ENCODE data around the gene SEPSECS. TPM values are rescaled to one million over a fixed set of nuclear protein-coding genes. Genes with fewer than 3 reads are reported as not detected.
A peak's percentile ranks its signal among the peaks of the same experiment; 100 is the strongest.

The SEPSECS gene
- total and polyA plus RNA-seq, 4 donors, result 2.8 to 23.2 (median 7.3) TPM

GRCh38 chr4:25182937-25183336, 22.7 kb upstream of the SEPSECS start:
- H3K9ac ChIP-seq (ENCODE audit: insufficient read depth in 1 of 2, low read length in 2 of 2), result no peak overlapping the region
- TF ChIP-seq, protein P1, sequence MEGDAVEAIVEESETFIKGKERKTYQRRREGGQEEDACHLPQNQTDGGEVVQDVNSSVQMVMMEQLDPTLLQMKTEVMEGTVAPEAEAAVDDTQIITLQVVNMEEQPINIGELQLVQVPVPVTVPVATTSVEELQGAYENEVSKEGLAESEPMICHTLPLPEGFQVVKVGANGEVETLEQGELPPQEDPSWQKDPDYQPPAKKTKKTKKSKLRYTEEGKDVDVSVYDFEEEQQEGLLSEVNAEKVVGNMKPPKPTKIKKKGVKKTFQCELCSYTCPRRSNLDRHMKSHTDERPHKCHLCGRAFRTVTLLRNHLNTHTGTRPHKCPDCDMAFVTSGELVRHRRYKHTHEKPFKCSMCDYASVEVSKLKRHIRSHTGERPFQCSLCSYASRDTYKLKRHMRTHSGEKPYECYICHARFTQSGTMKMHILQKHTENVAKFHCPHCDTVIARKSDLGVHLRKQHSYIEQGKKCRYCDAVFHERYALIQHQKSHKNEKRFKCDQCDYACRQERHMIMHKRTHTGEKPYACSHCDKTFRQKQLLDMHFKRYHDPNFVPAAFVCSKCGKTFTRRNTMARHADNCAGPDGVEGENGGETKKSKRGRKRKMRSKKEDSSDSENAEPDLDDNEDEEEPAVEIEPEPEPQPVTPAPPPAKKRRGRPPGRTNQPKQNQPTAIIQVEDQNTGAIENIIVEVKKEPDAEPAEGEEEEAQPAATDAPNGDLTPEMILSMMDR (IDR thresholded peaks at IDR 0.05; ENCODE audit: control extremely low read depth, extremely low read depth), result no peak
- H3K27me3 ChIP-seq (ENCODE audit: control insufficient read depth in 3 of 3, insufficient read depth in 3 of 3, low read length in 2 of 3), result no peaks in the 10 kb centered on the region
- H3K36me3 ChIP-seq (ENCODE audit: control insufficient read depth in 4 of 4, insufficient read depth in 4 of 4, low read length in 4 of 4), result peaks cover 0 to 1% (median 0%) of the 10 kb centered on the region in 4 donors
- no peak overlapping the region for H3K4me3 ChIP-seq
- H3K27ac ChIP-seq (ENCODE audit: low read depth in 1 of 2, low read length in 1 of 2), result no peak overlapping the region
- no peak for DNase-seq
- 91 to 98% methylated on average over 5 of the region's 5 CpGs for WGBS, 2 donors
- no peak for ATAC-seq (ENCODE audit: insufficient read depth, low FRiP score)
- H3K4me1 ChIP-seq (ENCODE audit: control insufficient read depth in 5 of 5, insufficient read depth in 5 of 5, low read length in 5 of 5), result peaks cover 0 to 2% (median 0%) of the 10 kb centered on the region in 5 donors
- no peaks in the 10 kb centered on the region for H3K9me3 ChIP-seq (ENCODE audit: control insufficient read depth in 4 of 4, insufficient read depth in 3 of 4, low read length in 3 of 4)

DNA sequence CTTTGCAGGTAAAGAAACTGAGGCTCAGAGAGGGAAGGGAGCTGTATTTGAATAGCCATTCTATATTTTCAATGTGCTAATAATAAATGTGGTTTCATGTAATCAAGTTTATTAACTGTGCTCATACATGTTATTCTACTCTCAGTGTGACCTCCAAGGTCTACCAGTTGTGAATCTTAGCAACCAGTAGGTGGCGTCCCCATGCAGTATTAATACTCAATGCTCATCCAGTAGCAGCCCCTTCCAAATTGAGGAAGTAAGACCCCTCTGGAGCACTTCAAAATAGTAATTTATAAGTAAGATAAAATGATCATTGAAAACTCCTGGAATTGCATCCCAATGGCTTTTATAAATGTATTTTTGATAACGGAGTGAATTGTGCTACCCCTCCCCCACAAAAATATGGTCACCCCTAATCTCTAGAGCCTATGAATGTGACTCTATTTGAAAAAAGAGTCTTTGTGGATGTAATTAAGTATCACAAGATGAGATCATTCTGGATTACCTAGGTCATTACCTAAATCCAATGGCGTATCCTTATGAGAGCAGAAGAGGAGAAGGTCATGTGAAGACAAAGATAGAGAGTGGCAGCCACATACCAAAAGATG, 20.4 kb upstream of the SEPSECS start:
- DNase-seq (peak in 2 of 3 donors; percentile 17 to 33), ATAC-seq (ENCODE audit: insufficient read depth, low FRiP score) (no peak)
- Histone ChIP-seq H3K4me1 (ENCODE audit: control insufficient read depth in 5 of 5, insufficient read depth in 5 of 5, low read length in 5 of 5) (peaks cover 0 to 2% (median 0%) of the 10 kb centered on the region in 5 donors), H3K27me3 (ENCODE audit: control insufficient read depth in 3 of 3, insufficient read depth in 3 of 3, low read length in 2 of 3) (no peaks in the 10 kb centered on the region), H3K9ac (ENCODE audit: insufficient read depth in 1 of 2, low read length in 2 of 2) (no peak overlapping the region), H3K36me3 (ENCODE audit: control insufficient read depth in 4 of 4, insufficient read depth in 4 of 4, low read length in 4 of 4) (peaks cover 0 to 3% (median 0%) of the 10 kb centered on the region in 4 donors), H3K27ac (ENCODE audit: low read depth in 1 of 2, low read length in 1 of 2) (no peak overlapping the region), H3K4me3 (no peak overlapping the region), H3K9me3 (ENCODE audit: control insufficient read depth in 4 of 4, insufficient read depth in 3 of 4, low read length in 3 of 4) (no peaks in the 10 kb centered on the region)
- TF ChIP-seq, protein P1 (IDR thresholded peaks at IDR 0.05; ENCODE audit: control extremely low read depth, extremely low read depth), result peak; percentile 7
- WGBS, 2 donors, result 61 to 64% methylated on average over 3 of the region's 3 CpGs

DNA sequence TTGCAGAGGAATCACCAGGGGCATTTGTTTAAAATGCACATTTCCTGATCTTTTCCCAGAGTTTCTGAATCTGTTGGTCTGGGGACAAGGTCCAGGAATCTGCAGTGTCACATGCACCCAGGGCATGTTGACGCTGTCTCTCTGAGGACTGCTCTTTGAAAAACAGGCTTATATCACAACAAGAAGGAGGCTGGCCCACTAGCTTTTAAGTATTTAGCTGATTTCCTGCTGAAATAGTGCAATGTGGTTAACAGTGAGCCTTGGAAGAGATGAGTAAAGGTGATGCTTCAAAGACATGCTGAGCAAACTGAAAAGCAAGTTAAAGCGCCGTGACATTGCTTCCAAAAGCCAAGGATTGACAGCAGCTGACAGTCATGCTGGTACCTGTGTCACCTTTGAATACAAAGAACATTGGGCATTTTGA, 18.6 kb upstream of the SEPSECS start:
- no peak for ATAC-seq (ENCODE audit: insufficient read depth, low FRiP score)
- no peak overlapping the region for H3K27ac ChIP-seq (ENCODE audit: low read depth in 1 of 2, low read length in 1 of 2)
- no peaks in the 10 kb centered on the region for H3K27me3 ChIP-seq (ENCODE audit: control insufficient read depth in 3 of 3, insufficient read depth in 3 of 3, low read length in 2 of 3)
- TF ChIP-seq, protein P1 (IDR thresholded peaks at IDR 0.05; ENCODE audit: control extremely low read depth, extremely low read depth), result no peak
- peaks cover 0 to 3% (median 2%) of the 10 kb centered on the region in 5 donors for H3K4me1 ChIP-seq (ENCODE audit: control insufficient read depth in 5 of 5, insufficient read depth in 5 of 5, low read length in 5 of 5)
- no peaks in the 10 kb centered on the region for H3K9me3 ChIP-seq (ENCODE audit: control insufficient read depth in 4 of 4, insufficient read depth in 3 of 4, low read length in 3 of 4)
- peaks cover 0 to 3% (median 1%) of the 10 kb centered on the region in 4 donors for H3K36me3 ChIP-seq (ENCODE audit: control insufficient read depth in 4 of 4, insufficient read depth in 4 of 4, low read length in 4 of 4)
- WGBS, 2 donors, result 77 to 84% methylated on average over 3 of the region's 3 CpGs
- no peak for DNase-seq
- no peak overlapping the region for H3K4me3 ChIP-seq
- H3K9ac ChIP-seq (ENCODE audit: insufficient read depth in 1 of 2, low read length in 2 of 2), result no peak overlapping the region

All from lung (tissue), 12 donors.